HL-60 (cell line): ENCODE data around the gene OR7A5.
"Not testable (repeated sequence)": the region's sequence is repeated elsewhere in the genome, so short reads cannot be mapped to it uniquely, and the experiment has no call there.

Experiments used
- DNase-seq, 2 experiments: peaks; one replicate each; pipeline ENCODE4 v3.0.0-alpha.2; 2010 to 2020; ENCODE audit warnings: low read depth in 1 of 2, low spot score in 1 of 2
- H3K27ac ChIP-seq: fragments of 250-450 bp; sonication (Bioruptor Pico); replicated peaks from 2 replicates; pipeline ENCODE4 v1.5.1; 2020; ENCODE audit warnings: mild to moderate bottlenecking, moderate library complexity
- H3K27me3 ChIP-seq: fragments of 250-450 bp; sonication (Bioruptor Pico); 2 replicates; pipeline ENCODE4 v1.5.1; 2021; ENCODE audit warnings: mild to moderate bottlenecking, moderate library complexity; ENCODE audit not compliant: insufficient read depth, poor library complexity, severe bottlenecking
- H3K4me3 ChIP-seq: replicated peaks from 2 replicates; pipeline ENCODE4 v1.5.1; 2011; ENCODE audit warnings: mild to moderate bottlenecking, control low read depth, low read length; ENCODE audit not compliant: insufficient read depth
- CTCF ChIP-seq: IDR thresholded peaks from one replicate; pipeline ENCODE4 v1.5.1; 2011; ENCODE audit warnings: low read length, control low read depth, inconsistent platforms; ENCODE audit not compliant: insufficient read depth
- GABPA ChIP-seq: IDR thresholded peaks from 2 replicates; pipeline ENCODE4 v1.6.1; 2012; ENCODE audit warnings: low read depth
- POLR2AphosphoS5 ChIP-seq: IDR thresholded peaks from 2 replicates; pipeline ENCODE4 v1.6.1; 2012; ENCODE audit warnings: low read depth
- REST ChIP-seq: IDR thresholded peaks from 2 replicates; pipeline ENCODE4 v1.6.1; 2012; ENCODE audit warnings: low read depth; ENCODE audit not compliant: insufficient replicate concordance
- SPI1 ChIP-seq: IDR thresholded peaks from 2 replicates; pipeline ENCODE4 v1.6.1; 2012; ENCODE audit warnings: low read depth, mild to moderate bottlenecking, borderline replicate concordance

Gene OR7A5

GRCh38 chr19:14786421-14786851, 48.5 kb downstream of the OR7A5 start:
- TF ChIP-seq CTCF (peak; percentile 11), SPI1 (no peak)
- H3K27me3 ChIP-seq, result no peaks in the 10 kb centered on the region
- no peak overlapping the region for H3K4me3 ChIP-seq
- DNase-seq, result no peak
- no peak overlapping the region for H3K27ac ChIP-seq

- DNase-seq, result peak; percentile 94
- H3K27me3 ChIP-seq, H3K4me3 ChIP-seq: not testable (repeated sequence)
- TF ChIP-seq POLR2AphosphoS5 (peak; percentile 61), GABPA (peak; percentile 23; the same call in 1 of the 2 replicates), SPI1 (peak; percentile 75; the same call in 1 of the 2 replicates)
- H3K27ac ChIP-seq, result peak overlapping the region; percentile 75
These were observed 49.7 kb downstream of the OR7A5 start for GRCh38 chr19:14785102-14785793.

GRCh38 chr19:14784730-14785101, 50.3 kb downstream of the OR7A5 start:
- peak; percentile 80 to 88 for DNase-seq
- TF ChIP-seq SPI1, result peak; percentile 37; the same call in 1 of the 2 replicates
- TF ChIP-seq POLR2AphosphoS5, result peak; percentile 52; the same call in 1 of the 2 replicates
- peak; percentile 40; the same call in 1 of the 2 replicates for TF ChIP-seq GABPA
- Histone ChIP-seq H3K4me3 (0 out of 2 replicates have a peak overlapping the region, but pooled peaks have one; percentile 4), H3K27ac (peak overlapping the region; percentile 75)
- not testable (repeated sequence) for H3K27me3 ChIP-seq

- DNase-seq, result peak in 1 of 2 experiments; percentile 77
These were observed 51.5 kb downstream of the OR7A5 start for GRCh38 chr19:14783410-14783998.

GRCh38 chr19:14782626-14783409, 52.2 kb downstream of the OR7A5 start:
- H3K27ac ChIP-seq, result peak overlapping the region; percentile 79
- DNase-seq, result no peak
- H3K27me3 ChIP-seq, result no peaks in the 10 kb centered on the region
- no peak for TF ChIP-seq GABPA
- H3K4me3 ChIP-seq, result no peak overlapping the region

More at GRCh38 chr19:14783410-14783998, 51.5 kb downstream of the OR7A5 start:
- H3K4me3 ChIP-seq, H3K27me3 ChIP-seq: not testable (repeated sequence)
- H3K27ac ChIP-seq, result peak overlapping the region; percentile 79
- peak; percentile 58; the same call in 1 of the 2 replicates for TF ChIP-seq SPI1

GRCh38 chr19:14781713-14782536, 53.1 kb downstream of the OR7A5 start:
- H3K4me3 ChIP-seq, DNase-seq, H3K27me3 ChIP-seq, H3K27ac ChIP-seq: not testable (repeated sequence)

- H3K27me3 ChIP-seq, H3K27ac ChIP-seq, H3K4me3 ChIP-seq: not testable (repeated sequence)
- peak in 1 of 2 experiments; percentile 42 for DNase-seq
- TF ChIP-seq SPI1, result peak; percentile 60
These were observed 54.3 kb downstream of the OR7A5 start for GRCh38 chr19:14780622-14781225.

GRCh38 chr19:14779151-14779550, 55.8 kb downstream of the OR7A5 start:
- H3K27me3 ChIP-seq, result no peaks in the 10 kb centered on the region
- TF ChIP-seq SPI1 (no peak), POLR2AphosphoS5 (no peak), CTCF (no peak), GABPA (no peak), REST (no peak)
- no peak overlapping the region for H3K4me3 ChIP-seq
- DNase-seq, result no peak
- no peak overlapping the region for H3K27ac ChIP-seq
